Lung (tissue), 12 donors: ENCODE measurements around the gene PRKCQ. TPM values are rescaled to one million over a fixed set of nuclear protein-coding genes. Genes with fewer than 3 reads are reported as not detected.

Experiments
- ATAC-seq: fragments of 200-7000 bp; cut with Tn5 transposase; one replicate; pipeline ENCODE4 v1.9.1; 2020; ENCODE audit warnings: moderate number of reproducible peaks; ENCODE audit not compliant: insufficient read depth, low FRiP score
- DNase-seq, 3 donors: peaks; one replicate each; pipeline ENCODE4 v3.0.0-alpha.2; 2013 to 2017
- H3K27ac ChIP-seq, 2 donors: one replicate each; pipeline ENCODE4 v1.5.1; 2013; ENCODE audit warnings: mild to moderate bottlenecking in 2 of 2, moderate library complexity in 2 of 2, control low read depth in 1 of 2, inconsistent platforms in 1 of 2, low read depth in 1 of 2, low read length in 1 of 2
- H3K27me3 ChIP-seq, 3 donors: one replicate each; pipeline ENCODE4 v1.5.1; 2013; ENCODE audit warnings: low read length in 2 of 3; ENCODE audit not compliant: control insufficient read depth in 3 of 3, insufficient read depth in 3 of 3
- H3K36me3 ChIP-seq, 4 donors: one replicate each; pipeline ENCODE4 v1.5.1; 2013; ENCODE audit warnings: low read length in 4 of 4, mild to moderate bottlenecking in 1 of 4, moderate library complexity in 1 of 4; ENCODE audit not compliant: control insufficient read depth in 4 of 4, insufficient read depth in 4 of 4
- H3K4me1 ChIP-seq, 5 donors: one replicate each; pipeline ENCODE4 v1.5.1; 2013; ENCODE audit warnings: low read length in 5 of 5, mild to moderate bottlenecking in 2 of 5, moderate library complexity in 1 of 5; ENCODE audit not compliant: control insufficient read depth in 5 of 5, insufficient read depth in 5 of 5
- H3K4me3 ChIP-seq: one replicate; pipeline ENCODE4 v1.5.1; 2013; ENCODE audit warnings: mild to moderate bottlenecking, control low read depth, moderate library complexity
- H3K9ac ChIP-seq, 2 donors: one replicate each; pipeline ENCODE4 v1.5.1; 2013; ENCODE audit warnings: low read length in 2 of 2, control low read depth in 1 of 2; ENCODE audit not compliant: insufficient read depth in 1 of 2
- H3K9me3 ChIP-seq, 4 donors: one replicate each; pipeline ENCODE4 v1.5.1; 2013; ENCODE audit warnings: low read length in 3 of 4, mild to moderate bottlenecking in 1 of 4, moderate library complexity in 1 of 4; ENCODE audit not compliant: control insufficient read depth in 4 of 4, insufficient read depth in 3 of 4
- CTCF ChIP-seq: IDR thresholded peaks from 2 replicates; pipeline ENCODE4 v1.5.1; 2012; ENCODE audit warnings: mild to moderate bottlenecking; ENCODE audit errors: control extremely low read depth, extremely low read depth
- WGBS, 2 donors: extraction: QIAGEN DNeasy Blood & Tissue Kit; methylation state at CpG; one replicate each; pipeline ENCODE4 v1.1.7; 2013; 5-methylcytosine and 5-hydroxymethylcytosine counted together
- polyA plus RNA-seq, 2 donors: library from polyadenylated mRNA; stranded (reverse); fragments of 200-250 nt; gene quantifications; one replicate each; pipeline ENCODE4 v1.2.1, GENCODE V29; 2013
- total RNA-seq, 2 donors: library from RNA; depleted of rRNA in 1 of 2; stranded (reverse); fragments of >200 nt in 1 of 2; gene quantifications; one replicate each; pipeline ENCODE4 v1.2.1, GENCODE V29; 2014 to 2021
- donor health status: control.
- donor health status: control.
- donor health status: Bipolar disorder and iron deficiency.
- donor health status: healthy.
- donor health status: DM: yes; HTN: yes; CAD: no.

The PRKCQ gene
- total and polyA plus RNA-seq, 4 donors: 2.8 to 9.1 (median 7.2) TPM

DNA sequence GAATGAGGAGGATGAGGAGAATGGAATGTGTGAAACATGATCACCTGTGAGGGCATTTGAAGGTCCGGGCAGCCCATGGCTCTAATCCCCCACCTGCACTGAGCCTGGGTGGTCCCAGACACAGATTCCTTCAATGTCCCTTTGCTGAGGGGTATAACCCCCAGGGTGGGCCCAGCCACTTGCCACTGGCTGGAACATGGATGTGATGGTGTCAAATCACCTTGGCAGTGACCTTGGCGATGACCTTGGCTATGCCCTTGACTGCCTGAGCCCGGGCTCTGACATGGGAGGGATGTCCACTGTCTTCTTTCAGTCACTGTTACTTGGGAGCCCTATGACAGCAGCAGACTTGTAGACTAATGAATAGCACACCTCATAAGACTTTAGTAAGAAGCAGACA, 44.0 kb downstream of the PRKCQ start:
- Histone ChIP-seq H3K9me3 (no peaks in the 10 kb centered on the region), H3K27ac (no peak overlapping the region), H3K4me1 (peaks cover 0 to 2% (median 0%) of the 10 kb centered on the region in 5 donors), H3K9ac (no peak overlapping the region), H3K4me3 (no peak overlapping the region), H3K36me3 (no peaks in the 10 kb centered on the region), H3K27me3 (no peaks in the 10 kb centered on the region)
- DNase-seq (no peak), ATAC-seq (no peak)
- no peak for TF ChIP-seq CTCF
- 90 to 93% methylated on average over 3 of the region's 3 CpGs for whole genome bisulfite sequencing, 2 donors

GRCh38 chr10:6535156-6535764, 44.8 kb downstream of the PRKCQ start:
- no peaks in the 10 kb centered on the region for H3K9me3 ChIP-seq
- ATAC-seq (no peak), DNase-seq (no peak)
- no peaks in the 10 kb centered on the region for H3K27me3 ChIP-seq
- H3K4me1 ChIP-seq: peaks cover 0 to 2% (median 0%) of the 10 kb centered on the region in 5 donors
- 96 to 98% methylated on average over 11 of the region's 11 CpGs for WGBS, 2 donors
- no peak for TF ChIP-seq CTCF
- no peak overlapping the region for H3K4me3 ChIP-seq
- H3K27ac ChIP-seq: no peak overlapping the region
- no peaks in the 10 kb centered on the region for H3K36me3 ChIP-seq
- H3K9ac ChIP-seq: no peak overlapping the region

DNA sequence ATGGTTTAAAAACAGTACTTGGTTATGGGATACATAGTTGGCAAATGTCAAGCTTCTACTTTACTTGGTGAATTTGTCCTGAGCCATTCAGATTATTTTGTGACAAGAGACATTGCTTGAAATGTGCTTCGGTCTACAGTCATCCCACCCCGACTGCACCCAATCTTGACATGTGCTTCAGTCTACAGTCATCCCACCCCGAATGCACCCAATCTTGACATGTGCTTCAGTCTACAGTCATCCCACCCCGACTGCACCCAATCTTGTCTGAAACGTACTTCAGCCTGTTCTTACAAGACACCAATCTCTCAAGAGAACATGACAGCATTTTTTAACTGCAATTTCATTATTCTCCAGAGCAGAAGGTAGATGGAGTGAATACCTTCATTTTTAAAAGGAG, 47.8 kb downstream of the PRKCQ start:
- 85 to 90% methylated on average over 5 of the region's 5 CpGs for WGBS, 2 donors

More for the DNA sequence above, 47.8 kb downstream of the PRKCQ start:
- Histone ChIP-seq H3K9me3 (no peaks in the 10 kb centered on the region), H3K27ac (no peak overlapping the region), H3K4me1 (peaks cover 0 to 2% (median 0%) of the 10 kb centered on the region in 5 donors), H3K4me3 (no peak overlapping the region), H3K9ac (no peak overlapping the region), H3K27me3 (peaks cover 0 to under 1% (median 0%) of the 10 kb centered on the region in 3 donors), H3K36me3 (no peaks in the 10 kb centered on the region)
- no peak for DNase-seq
- no peak for TF ChIP-seq CTCF
- ATAC-seq: no peak
